ENCODE measurements around the gene GRM4.

DNA sequence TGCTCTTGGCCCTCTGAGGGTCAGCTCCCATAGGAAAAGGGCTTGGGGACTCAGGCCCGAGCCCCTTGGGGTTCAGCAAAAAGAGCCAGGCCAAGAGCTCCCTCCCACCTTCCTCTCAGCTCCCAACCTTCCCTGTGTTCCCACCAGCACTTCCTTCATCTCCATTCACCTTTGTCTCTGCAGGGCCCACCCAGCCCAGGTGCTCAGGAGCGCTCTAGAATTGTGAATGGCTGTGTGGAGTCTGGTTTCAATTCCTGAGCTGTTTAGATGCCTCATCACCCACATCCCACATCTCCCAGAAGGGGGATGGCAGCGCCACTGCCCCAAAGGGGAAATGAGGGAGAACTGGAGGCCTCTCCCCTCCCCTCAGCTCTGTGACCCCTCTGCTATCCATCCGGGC is 7.7 kb downstream of the GRM4 start:
- TF ChIP-seq, protein P1, sequence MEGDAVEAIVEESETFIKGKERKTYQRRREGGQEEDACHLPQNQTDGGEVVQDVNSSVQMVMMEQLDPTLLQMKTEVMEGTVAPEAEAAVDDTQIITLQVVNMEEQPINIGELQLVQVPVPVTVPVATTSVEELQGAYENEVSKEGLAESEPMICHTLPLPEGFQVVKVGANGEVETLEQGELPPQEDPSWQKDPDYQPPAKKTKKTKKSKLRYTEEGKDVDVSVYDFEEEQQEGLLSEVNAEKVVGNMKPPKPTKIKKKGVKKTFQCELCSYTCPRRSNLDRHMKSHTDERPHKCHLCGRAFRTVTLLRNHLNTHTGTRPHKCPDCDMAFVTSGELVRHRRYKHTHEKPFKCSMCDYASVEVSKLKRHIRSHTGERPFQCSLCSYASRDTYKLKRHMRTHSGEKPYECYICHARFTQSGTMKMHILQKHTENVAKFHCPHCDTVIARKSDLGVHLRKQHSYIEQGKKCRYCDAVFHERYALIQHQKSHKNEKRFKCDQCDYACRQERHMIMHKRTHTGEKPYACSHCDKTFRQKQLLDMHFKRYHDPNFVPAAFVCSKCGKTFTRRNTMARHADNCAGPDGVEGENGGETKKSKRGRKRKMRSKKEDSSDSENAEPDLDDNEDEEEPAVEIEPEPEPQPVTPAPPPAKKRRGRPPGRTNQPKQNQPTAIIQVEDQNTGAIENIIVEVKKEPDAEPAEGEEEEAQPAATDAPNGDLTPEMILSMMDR (IDR thresholded peaks at IDR 0.05; ENCODE audit: low read length): no peak
- TF ChIP-seq EZH2 (optimal IDR thresholded peaks at IDR 0.05; ENCODE audit: low read depth, low read length) (no peak), EZH2phosphoT487 (IDR thresholded peaks at IDR 0.05; ENCODE audit: low read length) (no peak)
